Measurements from ENCODE around the gene PGC.

PGC gene

GRCh38 chr6:41747256-41748101 lies at the start of gene PGC:
Gene PGC (minus strand): TSS chr6:41747397. CDS start chr6:41747334, 63 bp downstream.
- DNase-seq: no peak

- DNase-seq: no peak
Observed at GRCh38 chr6:41796474-41796873, 49.3 kb upstream of the PGC start.

- DNase-seq: no peak
Observed at GRCh38 chr6:41791984-41792383, 44.8 kb upstream of the PGC start.

GRCh38 chr6:41791305-41791704 lies 44.1 kb upstream of the PGC start:
- DNase-seq: no peak

GRCh38 chr6:41790045-41790444 lies 42.8 kb upstream of the PGC start:
- DNase-seq: no peak

GRCh38 chr6:41789390-41789724 lies 42.2 kb upstream of the PGC start:
- no peak for DNase-seq

- peak; percentile 88 for DNase-seq
Observed at GRCh38 chr6:41787219-41787917, 40.2 kb upstream of the PGC start, which contains the start of gene TOMM6. Gene TOMM6 (plus strand): TSS chr6:41787694. CDS start chr6:41787698, 4 bp downstream.

- peak; percentile 44 for DNase-seq
Observed at GRCh38 chr6:41786451-41787218, 39.4 kb upstream of the PGC start.

- DNase-seq: no peak
Observed at GRCh38 chr6:41785689-41786450, 38.7 kb upstream of the PGC start.

GRCh38 chr6:41785254-41785653 lies 38.1 kb upstream of the PGC start:
- DNase-seq: no peak

- DNase-seq: no peak
Observed at GRCh38 chr6:41784581-41785171, 37.5 kb upstream of the PGC start.

- DNase-seq: no peak
Observed at GRCh38 chr6:41783106-41783780, 36.0 kb upstream of the PGC start.

GRCh38 chr6:41781366-41781730 lies 34.2 kb upstream of the PGC start:
- no peak for DNase-seq

- peak; percentile 8 for DNase-seq
Observed at GRCh38 chr6:41780551-41781365, 33.6 kb upstream of the PGC start, which contains the start of gene PRICKLE4. Gene PRICKLE4 (plus strand): TSS chr6:41780782. CDS start chr6:41783474, 2,692 bp downstream.

- DNase-seq: peak; percentile 89
Observed at GRCh38 chr6:41779788-41780550, 32.8 kb upstream of the PGC start, which contains the start of gene FRS3. Gene FRS3 (minus strand): TSS chr6:41779900. CDS start chr6:41776987, 2,913 bp downstream.

- DNase-seq: no peak
Observed at GRCh38 chr6:41779336-41779735, 32.1 kb upstream of the PGC start.

- no peak for DNase-seq
Observed at GRCh38 chr6:41778895-41779294, 31.7 kb upstream of the PGC start.

- no peak for DNase-seq
Observed at GRCh38 chr6:41777551-41778285, 30.5 kb upstream of the PGC start.

GRCh38 chr6:41775293-41775882 lies 28.2 kb upstream of the PGC start:
- DNase-seq: no peak
